ENCODE results near the gene DNAJC15.
"Not testable (repeated sequence)": the region's sequence is repeated elsewhere in the genome, so short reads cannot be mapped to it uniquely, and the experiment has no call there.

The DNAJC15 gene

DNA sequence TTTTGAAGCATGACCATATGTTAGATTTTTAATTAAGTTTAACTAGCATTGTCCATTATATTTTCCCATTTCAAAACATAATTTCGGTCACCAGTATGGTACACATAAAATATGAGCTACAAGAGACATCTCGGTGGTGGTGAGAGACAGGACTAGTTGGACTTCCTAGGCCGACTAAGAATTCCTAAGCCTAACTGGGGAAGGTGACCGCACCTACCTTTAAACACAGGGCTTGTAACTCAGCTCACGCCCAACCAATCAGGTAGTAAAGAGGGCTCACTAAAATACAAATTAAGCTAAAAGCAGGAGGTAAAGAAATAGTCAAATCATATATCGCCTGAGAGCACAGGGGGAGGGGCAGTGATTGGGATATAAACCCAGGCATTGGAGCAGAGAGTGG is 22.9 kb downstream of the DNAJC15 start:
- no peak for DNase-seq

DNA sequence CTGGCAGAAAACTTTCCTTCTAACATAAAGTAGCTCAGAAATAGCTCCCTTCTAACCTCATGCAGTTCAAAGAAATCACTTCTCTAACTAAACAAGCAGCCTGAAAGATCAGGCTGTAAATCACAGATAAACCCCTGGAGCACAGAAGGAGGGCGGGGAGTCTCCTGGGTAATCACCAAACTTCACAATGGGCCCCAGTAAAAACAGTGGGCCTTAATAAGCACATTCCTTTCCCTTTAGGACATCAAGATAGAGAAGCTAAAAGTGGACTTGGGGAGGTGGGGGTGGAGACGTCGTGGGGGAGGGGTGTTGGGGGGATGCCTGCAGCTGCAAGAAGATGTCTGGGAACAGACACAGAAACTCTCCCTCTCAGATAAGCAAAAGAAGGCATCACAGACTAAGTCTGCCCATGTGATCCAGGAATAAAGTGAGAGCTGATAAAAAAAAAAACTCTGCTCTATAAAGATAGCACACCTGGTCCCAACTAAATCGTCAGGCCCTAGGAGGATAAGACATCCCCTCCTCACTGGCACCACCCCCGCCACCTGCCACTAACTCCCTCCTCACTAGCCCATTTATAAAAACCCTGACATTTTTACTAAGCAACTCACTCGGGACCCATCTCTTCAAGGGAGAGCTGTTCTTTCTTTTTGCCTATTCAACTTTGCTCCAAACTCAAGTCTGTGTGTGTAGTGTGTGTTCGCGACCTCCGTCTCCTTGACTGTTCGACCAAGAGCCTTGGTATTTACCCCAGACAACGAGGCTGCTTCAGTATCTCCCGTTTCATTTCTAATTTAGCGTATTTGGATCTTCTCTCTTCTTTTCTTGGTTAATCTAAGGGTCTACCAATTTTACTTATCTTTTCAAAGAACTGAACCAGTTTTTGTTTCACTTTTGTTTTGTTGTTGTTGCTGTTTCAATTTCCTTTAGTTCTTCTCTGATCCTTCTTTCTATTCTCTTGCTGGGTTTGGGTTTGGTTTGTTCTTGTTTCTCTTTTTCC is 31.7 kb downstream of the DNAJC15 start:
- no peak for DNase-seq

DNA sequence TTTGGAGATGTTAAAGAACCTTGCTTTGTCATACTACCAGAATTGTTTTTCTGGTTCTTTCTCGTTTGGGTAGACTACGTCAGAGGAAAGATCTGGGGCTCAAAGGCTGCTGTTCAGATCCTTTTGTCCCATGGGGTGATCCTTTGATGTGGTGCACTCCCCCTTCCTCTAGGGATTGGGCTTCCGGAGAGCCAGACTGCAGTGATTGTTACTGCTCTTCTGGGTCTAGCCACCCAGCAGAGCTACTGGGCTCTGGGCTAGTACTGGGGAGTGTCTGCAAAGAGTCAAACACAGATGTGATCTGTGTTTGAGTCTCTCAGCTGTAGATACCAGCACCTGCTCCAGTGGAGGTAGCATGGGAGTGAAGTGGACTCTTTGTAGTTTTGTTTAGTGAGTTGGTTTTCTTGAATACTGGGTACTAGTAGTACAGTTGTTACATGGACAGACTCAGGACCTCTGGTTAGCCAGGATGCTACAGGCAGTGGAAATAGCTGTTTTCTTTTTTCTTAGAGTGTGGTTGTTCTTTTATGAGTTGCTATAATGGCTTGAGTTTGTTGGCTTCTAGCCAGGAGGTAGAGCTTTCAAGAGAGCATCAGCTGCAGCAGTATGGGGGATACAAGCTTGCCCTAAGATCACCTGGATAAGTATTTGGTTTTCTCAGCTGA is 34.4 kb downstream of the DNAJC15 start:
- DNase-seq = no peak

DNA sequence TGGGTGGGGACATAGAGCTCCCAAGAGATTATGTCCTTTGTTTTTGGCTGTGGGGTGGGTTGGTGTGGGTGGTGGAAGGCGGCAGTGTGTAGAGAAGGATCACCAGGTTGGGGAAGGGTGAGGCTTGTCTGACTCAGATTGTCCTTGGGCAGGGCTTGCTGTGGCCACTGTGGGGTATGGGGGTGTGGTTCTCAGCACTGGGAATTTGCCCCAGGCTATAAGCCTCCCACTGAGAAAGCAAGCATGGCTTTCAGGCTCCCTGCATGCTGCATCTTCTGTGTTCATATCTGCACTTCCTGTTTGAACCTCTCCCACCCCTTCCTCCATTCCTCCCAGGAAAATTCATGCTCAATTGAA is 34.9 kb downstream of the DNAJC15 start:
- no peak for DNase-seq

DNA sequence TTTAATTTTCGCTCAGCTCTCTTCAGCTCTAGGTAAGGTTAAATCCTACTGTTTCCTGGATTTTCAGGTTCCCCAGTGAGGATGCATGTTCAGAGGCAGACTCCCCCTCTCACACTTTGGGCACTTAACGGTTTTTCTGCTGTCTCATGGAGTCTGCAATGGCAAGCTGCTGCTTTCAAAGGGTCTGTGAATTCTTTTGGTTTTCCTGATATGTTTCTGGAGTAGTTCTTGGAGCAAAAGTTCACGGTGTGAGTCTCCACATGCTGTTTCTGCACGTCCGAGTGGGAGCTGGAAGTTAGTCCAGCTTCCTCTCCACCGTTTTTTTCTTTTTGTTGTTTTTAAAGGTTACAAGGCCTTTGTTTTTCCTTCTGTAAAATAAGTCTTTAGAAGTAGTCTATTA is 35.4 kb downstream of the DNAJC15 start:
- no peak for DNase-seq

DNA sequence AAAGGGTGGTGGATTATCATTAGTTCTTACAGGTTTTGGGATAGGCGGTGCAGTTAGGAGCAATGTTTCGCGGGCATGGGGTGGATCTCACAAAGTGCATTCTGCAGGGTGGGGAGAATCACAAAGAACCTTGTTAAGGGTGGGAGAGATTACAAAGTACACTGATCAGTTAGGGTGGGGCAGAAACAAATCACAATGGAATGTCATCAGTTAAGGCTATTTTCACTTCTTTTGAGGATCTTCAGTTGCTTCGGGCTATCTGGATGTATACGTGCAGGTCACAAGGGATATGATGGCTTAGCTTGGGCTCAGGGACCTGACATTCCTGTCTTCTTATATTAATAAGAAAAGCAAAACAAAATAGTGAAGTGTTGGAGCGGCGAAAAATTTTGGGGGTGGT is 36.4 kb downstream of the DNAJC15 start:
- not testable (repeated sequence) for DNase-seq

DNA sequence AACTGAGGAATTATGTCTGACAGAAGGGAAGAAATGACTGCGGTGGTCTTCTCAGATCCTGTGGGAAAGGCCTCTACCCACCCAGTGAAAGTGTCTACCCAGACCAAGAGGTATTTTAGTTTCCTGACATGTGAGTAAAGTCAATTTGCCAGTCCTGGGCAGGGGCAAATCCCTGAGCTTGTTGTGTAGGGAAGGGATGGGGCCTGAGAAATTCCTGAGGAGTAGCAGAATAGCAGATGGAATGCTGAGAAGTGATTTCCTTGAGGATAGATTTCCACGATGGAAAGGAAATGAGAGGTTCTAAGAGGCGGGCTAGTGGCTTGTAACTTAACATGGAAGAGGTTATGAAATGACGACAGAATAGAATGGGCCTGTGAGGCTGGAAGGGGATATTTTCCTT is 37.4 kb downstream of the DNAJC15 start:
- not testable (repeated sequence) for DNase-seq

DNA sequence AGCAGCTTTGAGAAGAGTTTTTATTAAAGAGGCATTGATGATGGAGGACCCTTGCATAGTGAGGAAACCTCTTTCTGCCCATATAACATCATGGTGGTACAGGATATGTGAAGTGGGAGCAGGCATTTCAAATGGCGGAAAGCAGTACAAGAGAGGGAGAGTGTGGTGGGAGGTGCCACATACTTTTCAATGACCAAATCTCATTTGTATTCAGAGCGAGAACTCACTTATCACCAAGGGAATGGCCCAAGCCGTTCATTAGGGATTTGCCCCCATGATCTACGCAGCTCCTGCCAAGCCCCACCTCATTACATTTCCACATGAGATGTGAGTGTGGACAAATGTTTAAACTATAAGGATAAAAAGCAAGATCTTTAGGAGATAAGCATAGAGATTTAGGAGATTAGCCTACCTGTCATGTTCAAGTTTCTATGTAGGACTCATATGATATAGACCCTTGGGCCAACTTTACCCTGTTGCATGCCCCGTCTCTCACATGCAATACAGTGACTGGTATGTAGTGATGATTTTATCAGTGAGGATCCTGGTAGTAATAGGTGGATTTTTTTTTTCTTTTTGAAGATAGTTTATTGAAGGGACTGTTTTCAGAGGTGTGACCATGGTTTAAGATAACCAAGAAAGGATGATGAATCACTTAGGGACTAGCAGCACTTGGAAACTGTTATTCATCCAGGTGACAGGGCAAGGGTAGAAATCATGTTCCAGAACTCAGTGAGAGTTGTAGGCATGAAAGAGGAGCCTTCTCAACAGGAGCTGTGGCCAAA is 38.3 kb downstream of the DNAJC15 start:
- DNase-seq = no peak

DNA sequence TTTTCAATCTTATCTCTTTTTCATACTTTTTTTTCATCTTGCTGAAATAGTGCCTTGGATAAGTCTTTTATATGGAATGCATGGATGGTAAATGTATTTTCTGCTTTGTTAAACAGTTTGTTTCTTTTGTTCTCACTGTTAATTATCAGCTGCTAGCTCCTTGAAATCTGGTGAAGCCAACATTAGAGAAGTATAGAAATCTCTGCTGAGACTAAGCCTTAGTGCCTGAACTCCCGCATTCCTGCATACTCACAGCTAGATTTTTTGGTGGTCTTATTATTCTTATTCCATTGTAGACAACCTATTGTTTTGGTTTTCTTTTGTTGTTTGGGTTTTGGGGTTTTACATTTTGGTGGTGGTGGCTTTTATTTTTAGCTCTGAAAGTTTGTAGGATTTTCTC is 48.4 kb downstream of the DNAJC15 start:
- no peak for DNase-seq

DNA sequence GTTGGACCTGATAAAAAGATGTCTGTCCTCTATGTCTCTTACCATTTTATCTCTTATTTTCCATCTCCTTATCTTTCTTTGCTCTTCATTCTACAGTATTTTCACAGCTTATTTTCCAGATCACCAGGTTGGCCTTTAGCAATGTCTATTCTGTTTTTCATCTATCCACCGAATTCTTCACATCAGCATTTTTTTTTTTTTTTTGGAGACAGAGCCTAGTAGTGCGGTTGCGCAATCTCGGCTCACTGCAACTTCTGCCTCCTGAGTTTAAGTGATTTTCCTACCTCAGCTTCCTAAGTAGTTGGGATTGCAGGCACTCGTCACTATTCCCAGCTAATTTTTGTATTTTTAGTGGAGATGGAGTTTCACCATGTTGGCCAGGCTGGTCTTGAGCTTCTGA is 49.0 kb downstream of the DNAJC15 start:
- DNase-seq = no peak

DNA sequence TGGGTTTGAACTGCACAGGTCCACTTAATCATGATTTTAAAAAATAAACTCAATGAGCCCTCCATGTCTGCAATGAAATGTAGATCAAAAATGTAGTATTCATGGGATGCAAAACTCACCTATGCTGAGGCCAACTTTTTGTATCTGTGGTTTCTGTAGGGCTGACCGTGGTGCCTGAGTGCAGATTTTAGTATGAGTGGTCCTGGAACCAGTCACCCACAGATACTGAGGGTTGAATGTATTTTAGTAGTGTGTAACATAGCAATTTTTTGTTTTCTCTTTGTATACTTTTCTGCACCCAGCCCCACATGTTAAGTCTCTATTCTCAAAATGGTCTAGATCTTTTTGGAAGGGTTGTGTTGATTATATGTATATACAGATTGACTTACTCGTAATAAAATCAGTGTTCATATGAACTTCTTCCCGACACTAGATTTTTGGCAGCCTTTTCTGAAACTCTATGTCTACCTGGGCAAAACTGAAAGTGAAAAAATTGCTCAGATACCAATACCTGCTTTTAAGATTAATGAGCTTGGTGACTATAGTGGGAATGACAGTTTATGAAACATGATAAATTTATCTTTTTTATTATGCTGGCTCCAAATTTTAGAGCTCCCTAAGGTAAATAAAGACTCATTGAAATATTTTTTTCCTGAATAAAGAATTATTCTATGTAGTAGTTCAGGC is 51.6 kb downstream of the DNAJC15 start:
- no peak for DNase-seq

DNA sequence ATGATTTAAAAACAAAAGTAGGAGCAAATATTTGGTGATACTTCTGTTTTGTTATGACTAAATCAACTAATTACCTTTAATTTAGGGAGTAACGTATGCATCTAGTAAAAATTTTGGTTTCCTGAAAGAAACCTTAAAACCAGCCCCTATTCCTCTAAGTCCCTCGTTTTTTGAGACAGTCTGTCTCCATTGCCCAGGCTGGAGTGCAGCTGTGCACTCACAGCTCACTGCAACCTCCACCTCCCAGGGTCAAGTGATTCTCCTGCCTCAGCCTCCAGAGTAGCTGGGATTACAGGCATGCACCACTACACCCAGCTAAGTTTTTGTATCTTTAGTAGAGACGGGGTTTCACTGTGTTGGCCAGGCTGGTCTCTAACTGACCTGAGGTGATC is 52.1 kb downstream of the DNAJC15 start:
- DNase-seq = not testable (repeated sequence)

DNA sequence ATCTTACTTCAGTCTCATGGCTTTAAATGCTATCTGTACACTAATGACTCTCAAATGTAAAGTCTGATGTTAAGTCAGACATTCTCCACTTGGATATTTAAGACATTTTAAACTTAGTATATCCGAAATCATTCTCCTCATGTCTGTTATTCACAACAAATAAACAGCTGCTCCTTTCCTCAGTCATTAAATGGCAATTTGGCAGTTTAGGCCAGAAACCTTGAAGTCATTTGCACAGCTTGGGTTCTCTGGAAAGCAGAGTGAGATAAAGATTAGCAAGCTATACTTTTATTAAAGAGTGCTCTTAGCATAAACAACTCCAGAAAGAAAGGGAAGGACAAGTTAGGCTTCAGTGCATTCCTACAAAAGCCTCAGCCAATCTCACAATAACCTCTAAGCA is 53.7 kb downstream of the DNAJC15 start:
- DNase-seq = no peak

DNA sequence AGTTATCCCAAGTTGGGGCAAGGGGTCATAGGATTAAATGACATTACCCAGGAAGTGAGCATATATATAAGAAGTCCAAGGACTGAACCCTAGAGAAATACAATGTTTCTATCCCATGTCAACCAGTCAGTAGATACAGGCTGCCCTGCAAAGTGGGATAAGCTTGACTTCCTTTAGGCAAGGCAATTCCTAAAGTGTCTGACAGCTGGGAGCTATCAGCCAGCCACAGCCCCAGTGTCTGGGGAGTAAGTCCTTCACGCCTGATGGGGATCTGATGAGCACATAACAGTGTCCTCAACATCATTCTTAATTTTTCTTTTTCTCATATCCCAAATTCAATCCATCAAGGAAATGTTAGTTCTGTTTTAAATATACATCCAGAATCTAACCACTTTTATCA is 54.1 kb downstream of the DNAJC15 start:
- DNase-seq = no peak

DNA sequence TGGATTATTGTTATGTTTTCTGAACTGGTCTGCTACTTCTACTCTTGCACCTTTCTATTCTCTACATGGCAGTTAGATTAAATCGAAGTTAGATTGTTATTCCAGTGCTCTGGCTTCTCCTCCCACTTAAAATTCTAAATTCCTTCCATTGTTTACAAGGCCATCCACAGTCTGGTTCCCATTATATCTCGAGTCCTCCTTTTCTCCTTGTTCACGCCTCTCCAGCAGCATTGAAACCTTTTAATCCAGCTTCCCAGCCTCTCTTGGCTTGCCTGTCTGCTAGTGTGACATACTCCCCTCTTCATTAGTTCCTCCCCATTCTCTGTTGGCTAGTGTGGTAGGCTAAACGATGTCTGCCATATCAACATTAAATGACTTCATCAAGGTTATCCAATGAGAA is 54.5 kb downstream of the DNAJC15 start:
- no peak for DNase-seq

DNA sequence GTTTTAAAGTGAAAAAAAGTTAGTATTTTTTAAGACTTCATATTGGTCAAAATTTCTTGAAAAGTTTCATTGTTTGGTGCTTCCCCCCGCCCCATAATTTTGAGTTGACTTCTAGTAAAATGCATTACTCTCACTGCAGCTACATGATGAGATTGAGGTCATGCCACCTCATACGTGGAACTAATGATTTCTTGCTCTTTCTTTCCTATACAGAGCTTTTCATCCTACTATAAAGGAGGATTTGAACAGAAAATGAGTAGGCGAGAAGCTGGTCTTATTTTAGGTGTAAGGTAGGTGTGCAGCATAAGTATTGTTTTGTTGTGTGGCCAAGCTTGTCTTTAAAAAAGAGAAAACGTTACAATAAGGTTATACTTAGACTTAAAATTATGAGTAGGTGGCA is 55.0 kb downstream of the DNAJC15 start:
- DNase-seq = no peak

DNA sequence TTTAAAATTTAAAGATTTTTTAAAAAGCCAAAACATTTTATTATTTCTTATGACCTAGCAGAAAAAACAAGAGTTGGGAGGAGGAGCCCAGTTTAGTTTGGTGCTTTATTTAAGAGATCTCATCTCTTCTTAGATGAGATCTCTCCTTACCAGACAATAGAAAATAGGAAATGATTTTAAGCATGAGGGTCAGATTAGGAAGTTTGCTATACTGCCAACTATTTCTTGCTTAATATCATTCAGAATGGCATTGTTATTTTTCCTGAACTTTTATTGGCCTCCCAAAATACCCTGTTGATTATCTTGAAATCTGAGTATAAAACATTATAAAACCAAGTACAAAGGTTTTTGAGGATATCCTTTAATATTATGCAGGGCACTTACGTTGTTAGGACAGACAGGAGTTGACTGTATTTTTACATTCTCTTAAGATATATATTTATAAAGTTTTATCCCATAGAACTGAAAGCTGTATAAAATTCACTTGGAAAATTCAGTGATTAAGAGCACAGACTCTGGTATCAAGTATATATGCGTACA is 56.1 kb downstream of the DNAJC15 start:
- DNase-seq = no peak

DNA sequence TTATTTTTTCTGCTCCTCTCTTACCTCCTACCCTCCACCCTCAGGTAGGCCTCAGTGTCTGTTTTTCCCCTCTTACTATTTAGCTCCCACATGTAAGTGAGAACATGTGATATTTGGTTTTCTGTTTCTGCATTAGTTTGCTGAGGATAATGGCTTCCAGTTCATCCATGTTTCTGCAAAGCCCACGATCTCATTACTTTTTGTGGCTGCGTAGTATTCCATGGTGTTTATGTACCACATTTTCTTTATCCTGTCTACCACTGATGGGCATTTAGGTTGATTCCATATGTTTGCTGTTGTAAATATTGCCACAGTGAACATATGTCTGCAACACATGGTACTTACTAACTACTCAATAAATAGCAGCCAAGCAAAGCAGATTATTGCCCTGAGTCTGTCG is 56.8 kb downstream of the DNAJC15 start:
- DNase-seq = no peak

DNA sequence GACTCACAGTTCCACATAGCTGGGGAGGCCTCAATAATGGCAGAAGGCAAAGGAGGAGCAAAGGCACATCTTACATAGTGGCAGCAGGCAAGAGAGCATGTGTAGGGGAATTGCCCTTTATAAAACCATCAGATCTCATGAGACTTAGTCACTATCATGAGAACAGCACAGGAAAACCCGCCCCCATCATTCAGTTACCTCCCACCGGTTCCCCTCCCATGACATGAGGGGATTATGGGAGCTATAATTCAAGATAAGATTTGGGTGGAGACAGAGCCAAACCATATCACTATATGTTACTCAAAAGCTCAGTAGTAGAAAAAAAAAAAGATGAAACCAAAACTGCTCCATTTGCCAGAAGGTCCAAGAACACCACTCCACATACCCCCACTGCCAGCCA is 58.5 kb downstream of the DNAJC15 start:
- no peak for DNase-seq

DNA sequence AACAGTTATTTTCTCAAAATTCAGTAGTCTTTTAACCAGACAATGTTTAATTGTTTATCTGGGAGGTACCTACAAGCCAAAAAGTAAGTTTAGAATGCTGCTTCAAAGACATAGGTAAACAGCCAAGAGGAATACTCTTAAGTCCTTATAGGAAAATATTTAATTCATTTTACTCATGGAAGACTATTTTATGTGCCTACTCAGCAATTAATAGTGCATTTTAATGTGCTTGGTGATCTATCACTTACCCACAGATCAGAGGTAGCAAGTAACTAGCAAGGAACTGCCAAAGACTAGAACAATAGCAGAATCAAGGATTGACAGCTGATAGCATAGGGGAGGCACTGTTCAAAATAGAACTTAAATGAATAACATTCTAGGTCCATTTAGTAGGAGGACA is 60.4 kb downstream of the DNAJC15 start:
- DNase-seq = no peak

DNA sequence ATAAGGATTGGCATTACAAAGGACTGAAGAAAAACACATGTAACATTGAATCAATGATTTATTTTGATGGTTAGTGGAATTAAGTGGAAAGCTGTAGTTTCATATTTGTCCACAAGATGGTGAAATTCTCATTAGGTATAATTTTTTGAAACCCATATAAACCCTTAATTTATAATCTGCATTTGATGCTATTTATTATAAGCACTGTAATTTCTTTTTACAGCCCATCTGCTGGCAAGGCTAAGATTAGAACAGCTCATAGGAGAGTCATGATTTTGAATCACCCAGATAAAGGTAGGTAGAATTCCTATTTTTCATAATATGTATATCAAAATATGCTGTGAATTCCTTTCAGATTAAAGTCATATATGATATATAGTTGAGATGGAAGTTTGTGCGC is 62.2 kb downstream of the DNAJC15 start:
- no peak for DNase-seq

DNA sequence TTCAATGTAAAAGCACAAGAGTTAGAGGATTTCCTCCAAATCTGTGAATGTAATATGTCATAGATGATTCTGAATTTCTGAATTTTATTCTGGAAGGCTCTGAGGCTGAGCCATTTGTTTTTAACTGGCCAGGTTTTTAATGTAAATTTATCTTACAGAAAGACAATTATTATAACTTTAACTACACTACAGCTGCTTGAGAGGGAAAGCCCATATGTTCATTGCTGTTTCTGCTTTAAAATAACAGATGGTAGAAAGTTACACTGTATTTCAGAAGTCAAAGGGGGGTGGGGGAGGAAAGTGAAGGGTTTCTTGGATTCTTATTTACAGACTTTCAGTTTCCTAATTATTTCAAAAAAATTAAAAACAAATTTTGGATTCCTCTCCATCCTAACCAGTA is 62.8 kb downstream of the DNAJC15 start:
- DNase-seq = no peak

DNA sequence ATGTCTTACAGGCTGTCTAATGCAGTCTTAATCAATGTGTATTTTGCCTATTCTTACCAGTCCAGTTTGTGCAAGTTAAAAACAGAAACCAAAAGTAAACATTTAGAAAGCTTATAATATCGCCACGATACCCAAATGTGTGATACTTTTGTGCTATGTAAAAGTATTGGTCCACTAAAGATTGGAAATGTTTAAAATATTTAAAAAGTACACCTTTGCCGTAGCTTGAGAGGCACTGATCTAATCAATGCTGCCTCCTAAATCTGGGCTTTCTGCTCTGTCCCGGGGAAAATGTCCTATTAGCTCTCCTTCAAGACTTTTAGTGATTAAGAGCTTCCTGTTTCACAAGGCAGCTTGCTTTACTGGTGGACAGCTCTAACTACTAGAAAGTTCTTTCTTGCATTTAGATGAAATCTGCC is 64.7 kb downstream of the DNAJC15 start:
- DNase-seq = no peak

All from activated CD8-positive, alpha-beta memory T cell treated with anti-CD3 and anti-CD28 coated beads, Interleukin-2, amount 50 U/mL, for 48 hours (primary cell).